Neural cell (in vitro differentiated cells): ENCODE results near the gene BCL2L15. TPM values are rescaled to one million over a fixed set of nuclear protein-coding genes. Genes with fewer than 3 reads are reported as not detected.

ENCODE experiments used
- H2AFZ ChIP-seq: fragments of 200-600, 300-800 bp; sonication (generic), shearing (Covaris generic); 2 replicates; pipeline ENCODE4 v1.6.0; 2014; ENCODE audit warnings: low read depth, mild to moderate bottlenecking, antibody characterized with exemption, low read length, moderate library complexity
- H3F3A ChIP-seq: fragments of 200-600 bp; shearing (Covaris generic); 2 replicates; pipeline ENCODE4 v1.6.1; 2016; ENCODE audit warnings: mild to moderate bottlenecking, moderate library complexity, mixed read lengths, antibody characterized with exemption, low read length; ENCODE audit not compliant: insufficient read depth, poor library complexity, severe bottlenecking
- H3K27ac ChIP-seq: fragments of 200-600, 300-800 bp; sonication (generic), shearing (Covaris generic); 2 replicates; pipeline ENCODE4 v1.5.1; 2014; ENCODE audit warnings: mild to moderate bottlenecking, low read length, moderate library complexity
- H3K27me3 ChIP-seq: fragments of 300-800, 200-600 bp; sonication (generic), shearing (Covaris generic); 2 replicates; pipeline ENCODE4 v1.6.0; 2014; ENCODE audit warnings: mild to moderate bottlenecking, low read depth, low read length, moderate library complexity; ENCODE audit not compliant: insufficient read depth
- H3K36me3 ChIP-seq: fragments of 300-800, 200-600 bp; sonication (generic), shearing (Covaris generic); 2 replicates; pipeline ENCODE4 v1.5.1; 2014; ENCODE audit warnings: mild to moderate bottlenecking, antibody characterized with exemption, low read length, moderate library complexity; ENCODE audit not compliant: insufficient read depth
- H3K4me2 ChIP-seq: fragments of 300-800, 200-600 bp; sonication (generic), shearing (Covaris generic); 2 replicates; pipeline ENCODE4 v1.6.0; 2014; ENCODE audit warnings: mild to moderate bottlenecking, low read length
- H3K4me3 ChIP-seq: fragments of 300-800, 200-600 bp; sonication (generic), shearing (Covaris generic); 2 replicates; pipeline ENCODE4 v1.5.1; 2014; ENCODE audit warnings: mild to moderate bottlenecking, low read length, moderate library complexity
- H3K79me2 ChIP-seq: fragments of 200-600 bp; shearing (Covaris generic); replicated peaks from 2 replicates; pipeline ENCODE4 v1.6.0; 2014; ENCODE audit warnings: mild to moderate bottlenecking, low read length, moderate library complexity; ENCODE audit not compliant: insufficient read depth
- H3K9ac ChIP-seq: fragments of 300-800, 200-600 bp; sonication (generic), shearing (Covaris generic); 2 replicates; pipeline ENCODE4 v1.6.1; 2016; ENCODE audit warnings: mild to moderate bottlenecking, low read length, mixed read lengths
- H3K9me2 ChIP-seq: fragments of 200-600 bp; shearing (Covaris generic); 2 replicates; pipeline ENCODE4 v1.6.1; 2016; ENCODE audit warnings: mild to moderate bottlenecking, low read length, mixed read lengths; ENCODE audit not compliant: insufficient read depth
- H3K9me3 ChIP-seq: fragments of 200-600, 300-800 bp; sonication (generic), shearing (Covaris generic); 2 replicates; pipeline ENCODE4 v1.6.1; 2016; ENCODE audit warnings: mild to moderate bottlenecking, mixed run types, low read length, moderate library complexity, mixed read lengths
- H4K20me1 ChIP-seq: fragments of 200-600 bp; shearing (Covaris generic); 2 replicates; pipeline ENCODE4 v1.6.1; 2016; ENCODE audit warnings: mild to moderate bottlenecking, mixed run types; ENCODE audit not compliant: insufficient read depth
- CTCF ChIP-seq: fragments of 450-650 bp; IDR thresholded peaks from 2 replicates; pipeline ENCODE4 v1.5.1; 2014; ENCODE audit warnings: antibody characterized with exemption, mild to moderate bottlenecking, moderate library complexity; ENCODE audit not compliant: poor library complexity, severe bottlenecking
- EP300 ChIP-seq: fragments of 450-650 bp; conservative IDR thresholded peaks from 2 replicates; pipeline ENCODE4 v1.6.1; 2014; ENCODE audit warnings: antibody characterized with exemption, mild to moderate bottlenecking, moderate library complexity; ENCODE audit not compliant: poor library complexity, severe bottlenecking
- EZH2 ChIP-seq: fragments of 200-600, 300-800 bp; shearing (Covaris generic), sonication (generic); IDR thresholded peaks from 2 replicates; pipeline ENCODE4 v1.6.1; 2014; ENCODE audit warnings: antibody characterized with exemption, low read length, borderline replicate concordance, mild to moderate bottlenecking; ENCODE audit not compliant: insufficient read depth, poor library complexity, severe bottlenecking
- MXI1 ChIP-seq: fragments of 450-650 bp; conservative IDR thresholded peaks from 2 replicates; pipeline ENCODE4 v1.6.1; 2014; ENCODE audit warnings: antibody characterized with exemption, mild to moderate bottlenecking; ENCODE audit not compliant: poor library complexity, severe bottlenecking
- POLR2AphosphoS5 ChIP-seq: IDR thresholded peaks from 2 replicates; pipeline ENCODE4 v1.6.1; 2012
- RAD21 ChIP-seq: fragments of 450-650 bp; conservative IDR thresholded peaks from 2 replicates; pipeline ENCODE4 v1.6.1; 2014; ENCODE audit warnings: antibody characterized with exemption, mild to moderate bottlenecking, moderate library complexity
- REST ChIP-seq: IDR thresholded peaks from 2 replicates; pipeline ENCODE4 v1.6.1; 2012; ENCODE audit warnings: borderline replicate concordance
- SMC3 ChIP-seq: fragments of 450-650 bp; conservative IDR thresholded peaks from 2 replicates; pipeline ENCODE4 v1.6.1; 2014; ENCODE audit warnings: antibody characterized with exemption, mild to moderate bottlenecking, moderate library complexity; ENCODE audit not compliant: poor library complexity
- TAF1 ChIP-seq: IDR thresholded peaks from 2 replicates; pipeline ENCODE4 v1.6.1; 2012; ENCODE audit warnings: low read depth
- polyA minus RNA-seq: library from RNA; depleted of rRNA, polyadenylated mRNA; stranded (reverse); fragments of >200 nt; gene quantifications from 2 replicates; pipeline ENCODE4 v1.2.3, GENCODE V29; 2014
- polyA plus RNA-seq: library from polyadenylated mRNA; depleted of rRNA; stranded (reverse); fragments of >200 nt; gene quantifications from 2 replicates; pipeline ENCODE4 v1.2.3, GENCODE V29; 2014

Gene BCL2L15
- 2.6 and 4.7 TPM in 2 replicates for polyA plus RNA-seq
- 3.2 and 6.4 TPM in 2 replicates for polyA minus RNA-seq

- Histone ChIP-seq H4K20me1 (no peaks in the 10 kb centered on the region), H3K27me3 (no peaks in the 10 kb centered on the region), H3K9ac (no peak within 1 kb of the TSS), H3K79me2 (no peaks in the 10 kb centered on the region), H3K4me3 (no peak within 1 kb of the TSS), H3K9me3 (no peaks in the 10 kb centered on the region), H3K27ac (no peak within 1 kb of the TSS), H2AFZ (no peak within 1 kb of the TSS), H3K36me3 (no peaks in the 10 kb centered on the region), H3K9me2 (no peaks in the 10 kb centered on the region), H3K4me2 (no peak within 1 kb of the TSS), H3F3A (no peaks in the 10 kb centered on the region)
- TF ChIP-seq SMC3 (no peak), EP300 (no peak), REST (no peak), RAD21 (no peak), TAF1 (no peak), CTCF (no peak), POLR2AphosphoS5 (no peak)
Observed at GRCh38 chr1:113887402-113888175, at the start of gene BCL2L15. Gene BCL2L15, minus strand, starts transcription at chr1:113887581. Its CDS starts 206 bp downstream, at chr1:113887375.

- Histone ChIP-seq H3K9me2 (no peaks in the 10 kb centered on the region), H3K27me3 (no peaks in the 10 kb centered on the region), H3K4me3 (no peak overlapping the region), H3F3A (no peaks in the 10 kb centered on the region), H3K36me3 (no peaks in the 10 kb centered on the region), H2AFZ (no peak overlapping the region), H4K20me1 (no peaks in the 10 kb centered on the region), H3K9ac (no peak overlapping the region), H3K79me2 (peaks cover 64% of the 10 kb centered on the region), H3K9me3 (no peaks in the 10 kb centered on the region), H3K27ac (no peak overlapping the region), H3K4me2 (no peak overlapping the region)
- TF ChIP-seq TAF1 (no peak), CTCF (no peak), REST (no peak), RAD21 (no peak), POLR2AphosphoS5 (no peak), EZH2 (no peak), MXI1 (no peak), SMC3 (no peak), EP300 (no peak)
Observed at GRCh38 chr1:113937146-113937545, 49.8 kb upstream of the BCL2L15 start.
